NCI-H2196 treated with DMSO at 0.1 percent for 48 hours (cell line): Measurements from ENCODE around the gene CDC5L.

Source experiments
- DNase-seq: peaks from one replicate; lab custom pipeline; 2025; ENCODE audit not compliant: unreplicated experiment; lab: John Stamatoyannopoulos, UW

The CDC5L gene

GRCh38 chr6:44473393-44474189, 86.1 kb downstream of the CDC5L start:
- no peak for DNase-seq

GRCh38 chr6:44474190-44474631, 86.7 kb downstream of the CDC5L start:
- no peak for DNase-seq

- DNase-seq: no peak
These were observed 87.1 kb downstream of the CDC5L start for GRCh38 chr6:44474643-44475042.

- DNase-seq: no peak
These were observed 87.9 kb downstream of the CDC5L start for GRCh38 chr6:44475417-44475778.

- DNase-seq: peak; percentile 68
These were observed 88.4 kb downstream of the CDC5L start for GRCh38 chr6:44475779-44476434.

- no peak for DNase-seq
These were observed 89.3 kb downstream of the CDC5L start for GRCh38 chr6:44476849-44477248.

GRCh38 chr6:44477293-44477894, 89.9 kb downstream of the CDC5L start:
- DNase-seq: no peak

- DNase-seq: no peak
These were observed 90.7 kb downstream of the CDC5L start for GRCh38 chr6:44478158-44478557.

- no peak for DNase-seq
These were observed 91.2 kb downstream of the CDC5L start for GRCh38 chr6:44478591-44479254.

- no peak for DNase-seq
These were observed 92.6 kb downstream of the CDC5L start for GRCh38 chr6:44480097-44480541.

GRCh38 chr6:44481056-44481455, 93.5 kb downstream of the CDC5L start:
- no peak for DNase-seq

GRCh38 chr6:44481760-44482159, 94.3 kb downstream of the CDC5L start:
- DNase-seq: no peak

- DNase-seq: no peak
These were observed 98.3 kb downstream of the CDC5L start for GRCh38 chr6:44485601-44486401.

- DNase-seq: no peak
These were observed 99.5 kb downstream of the CDC5L start for GRCh38 chr6:44487002-44487401.

- no peak for DNase-seq
These were observed 100.1 kb downstream of the CDC5L start for GRCh38 chr6:44487586-44487985.

- DNase-seq: no peak
These were observed 102.6 kb downstream of the CDC5L start for GRCh38 chr6:44489910-44490604.

GRCh38 chr6:44493132-44493531, 105.6 kb downstream of the CDC5L start:
- DNase-seq: no peak

- DNase-seq: no peak
These were observed 106.1 kb downstream of the CDC5L start for GRCh38 chr6:44493593-44493992.

- DNase-seq: no peak
These were observed 106.5 kb downstream of the CDC5L start for GRCh38 chr6:44494011-44494501.
